CD4-positive, alpha-beta T cell treated with Interleukin-1 beta for 1 hour (primary cell): ENCODE measurements around the gene ABCF2.

Experiments
- DNase-seq, 2 donors: peaks; one replicate each; pipeline ENCODE4 v3.0.0-alpha.2; 2020 to 2022

Gene ABCF2

GRCh38 chr7:151226875-151227782 lies at the start of gene ABCF2:
ABCF2 (minus strand) TSS chr7:151227205; CDS start chr7:151226458, 747 bp downstream.
- peak; percentile 95 to 97 for DNase-seq

GRCh38 chr7:151275813-151276577 lies 49.0 kb upstream of the ABCF2 start:
- DNase-seq, result peak in 1 of 2 donors; percentile 8

GRCh38 chr7:151274936-151275812 lies 48.2 kb upstream of the ABCF2 start:
- no peak for DNase-seq

- no peak for DNase-seq
Observed at GRCh38 chr7:151274396-151274795, 47.4 kb upstream of the ABCF2 start.

- peak in 1 of 2 donors; percentile 30 for DNase-seq
Observed at GRCh38 chr7:151273651-151274390, 46.8 kb upstream of the ABCF2 start.

GRCh38 chr7:151272877-151273276 lies 45.9 kb upstream of the ABCF2 start:
- DNase-seq, result no peak

GRCh38 chr7:151272405-151272804 lies 45.4 kb upstream of the ABCF2 start:
- no peak for DNase-seq

GRCh38 chr7:151271699-151272355 lies 44.8 kb upstream of the ABCF2 start:
- DNase-seq, result peak; percentile 20 to 45

- no peak for DNase-seq
Observed at GRCh38 chr7:151269511-151269910, 42.5 kb upstream of the ABCF2 start.

GRCh38 chr7:151265351-151265931 lies 38.4 kb upstream of the ABCF2 start:
- DNase-seq, result no peak

- DNase-seq, result no peak
Observed at GRCh38 chr7:151264615-151265014, 37.6 kb upstream of the ABCF2 start.

GRCh38 chr7:151261529-151261928 lies 34.5 kb upstream of the ABCF2 start:
- no peak for DNase-seq

- no peak for DNase-seq
Observed at GRCh38 chr7:151260883-151261282, 33.9 kb upstream of the ABCF2 start.

- no peak for DNase-seq
Observed at GRCh38 chr7:151260471-151260870, 33.5 kb upstream of the ABCF2 start.

GRCh38 chr7:151257990-151258389 lies 31.0 kb upstream of the ABCF2 start:
- DNase-seq, result no peak

GRCh38 chr7:151256410-151257045 lies 29.5 kb upstream of the ABCF2 start:
- DNase-seq, result no peak

- DNase-seq, result no peak
Observed at GRCh38 chr7:151255390-151255789, 28.4 kb upstream of the ABCF2 start.

- DNase-seq, result no peak
Observed at GRCh38 chr7:151254851-151255250, 27.8 kb upstream of the ABCF2 start.

GRCh38 chr7:151254316-151254715 lies 27.3 kb upstream of the ABCF2 start:
- no peak for DNase-seq

GRCh38 chr7:151252961-151253711 lies 26.1 kb upstream of the ABCF2 start:
- no peak for DNase-seq
